ENCODE data around the gene RANBP1. TPM values are rescaled to one million over a fixed set of nuclear protein-coding genes. Genes with fewer than 3 reads are reported as not detected.
A peak's percentile ranks its signal among the peaks of the same experiment; 100 is the strongest.

The RANBP1 gene
- total and polyA plus RNA-seq, 9 of the 15 experiments (the other 6 are each of a cell fraction or from before 2014, with no cell fraction given) = 162 to 2,891 (median 1,289) TPM

DNA sequence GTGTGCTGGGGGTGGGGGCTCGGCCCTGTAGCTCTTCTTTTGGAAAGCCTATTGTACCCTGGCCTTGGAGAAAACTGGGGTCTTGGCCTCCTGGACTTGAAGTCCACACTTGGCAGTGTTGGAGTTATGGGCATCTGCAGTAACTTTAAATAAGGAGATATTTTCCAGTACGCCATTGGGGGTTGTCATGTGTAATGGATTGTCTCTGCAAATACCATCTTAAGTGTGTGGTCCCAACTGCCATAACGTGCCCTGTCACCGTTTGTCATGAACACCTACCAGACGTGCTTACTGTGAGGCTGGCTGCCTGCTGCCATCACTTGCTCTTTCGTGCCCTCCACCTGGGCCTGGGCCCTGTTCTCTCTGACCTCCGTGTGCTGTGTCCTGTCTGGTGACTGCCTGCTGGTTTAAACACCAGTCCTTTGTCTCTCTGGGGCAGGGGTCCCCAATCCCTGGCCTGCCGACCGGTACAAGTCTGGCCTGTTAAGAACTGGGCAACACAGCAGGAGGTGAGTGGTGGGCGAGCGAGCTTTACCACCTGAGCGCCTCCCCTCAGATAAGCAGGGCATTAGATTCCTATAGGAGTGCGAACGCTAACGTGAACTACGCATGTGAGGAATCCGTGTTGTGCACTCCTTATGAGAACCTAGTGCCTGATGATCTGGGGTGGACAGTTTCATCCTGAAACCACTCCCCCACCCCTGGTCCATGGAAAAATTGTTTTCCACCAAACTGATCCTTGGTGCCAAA lies 12.1 kb downstream of the RANBP1 start (continued):
- TF ChIP-seq MXD1 (CRISPR knock-in tag; IDR thresholded peaks at IDR 0.05; ENCODE audit: borderline replicate concordance, poor library complexity, severe bottlenecking) (no peak), HMBOX1 (IDR thresholded peaks at IDR 0.05) (no peak), ZNF583 (CRISPR knock-in tag; IDR thresholded peaks at IDR 0.05) (0 out of 2 replicates have a peak, but pooled peaks have one; percentile 33), ELK3 (CRISPR knock-in tag; IDR thresholded peaks at IDR 0.05) (no peak), FOXJ3 (CRISPR knock-in tag; IDR thresholded peaks at IDR 0.05) (no peak), MAZ (CRISPR knock-in tag; conservative IDR thresholded peaks at IDR 0.05 in 1 of 2, IDR thresholded peaks at IDR 0.05 in 1 of 2) (no peak; a peak in 1 of 4 replicates), E2F3 (CRISPR knock-in tag; IDR thresholded peaks at IDR 0.05) (peak; percentile 29; the same call in 1 of the 2 replicates), PHF21A (IDR thresholded peaks at IDR 0.05; ENCODE audit: borderline replicate concordance, low read depth) (no peak), RAD21 (CRISPR knock-in tag; conservative IDR thresholded peaks at IDR 0.05 in 1 of 2, IDR thresholded peaks at IDR 0.05 in 1 of 2) (no peak; a peak in 1 of 4 replicates), RBM34 (IDR thresholded peaks at IDR 0.05; ENCODE audit: borderline replicate concordance, insufficient read depth, low read length) (no peak)
- TF ChIP-seq, protein P1, sequence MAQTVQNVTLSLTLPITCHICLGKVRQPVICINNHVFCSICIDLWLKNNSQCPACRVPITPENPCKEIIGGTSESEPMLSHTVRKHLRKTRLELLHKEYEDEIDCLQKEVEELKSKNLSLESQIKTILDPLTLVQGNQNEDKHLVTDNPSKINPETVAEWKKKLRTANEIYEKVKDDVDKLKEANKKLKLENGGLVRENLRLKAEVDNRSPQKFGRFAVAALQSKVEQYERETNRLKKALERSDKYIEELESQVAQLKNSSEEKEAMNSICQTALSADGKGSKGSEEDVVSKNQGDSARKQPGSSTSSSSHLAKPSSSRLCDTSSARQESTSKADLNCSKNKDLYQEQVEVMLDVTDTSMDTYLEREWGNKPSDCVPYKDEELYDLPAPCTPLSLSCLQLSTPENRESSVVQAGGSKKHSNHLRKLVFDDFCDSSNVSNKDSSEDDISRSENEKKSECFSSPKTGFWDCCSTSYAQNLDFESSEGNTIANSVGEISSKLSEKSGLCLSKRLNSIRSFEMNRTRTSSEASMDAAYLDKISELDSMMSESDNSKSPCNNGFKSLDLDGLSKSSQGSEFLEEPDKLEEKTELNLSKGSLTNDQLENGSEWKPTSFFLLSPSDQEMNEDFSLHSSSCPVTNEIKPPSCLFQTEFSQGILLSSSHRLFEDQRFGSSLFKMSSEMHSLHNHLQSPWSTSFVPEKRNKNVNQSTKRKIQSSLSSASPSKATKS (CRISPR knock-in tag; IDR thresholded peaks at IDR 0.05) = peak; percentile 73; the same call in 1 of the 2 replicates
- TF ChIP-seq, protein P2, sequence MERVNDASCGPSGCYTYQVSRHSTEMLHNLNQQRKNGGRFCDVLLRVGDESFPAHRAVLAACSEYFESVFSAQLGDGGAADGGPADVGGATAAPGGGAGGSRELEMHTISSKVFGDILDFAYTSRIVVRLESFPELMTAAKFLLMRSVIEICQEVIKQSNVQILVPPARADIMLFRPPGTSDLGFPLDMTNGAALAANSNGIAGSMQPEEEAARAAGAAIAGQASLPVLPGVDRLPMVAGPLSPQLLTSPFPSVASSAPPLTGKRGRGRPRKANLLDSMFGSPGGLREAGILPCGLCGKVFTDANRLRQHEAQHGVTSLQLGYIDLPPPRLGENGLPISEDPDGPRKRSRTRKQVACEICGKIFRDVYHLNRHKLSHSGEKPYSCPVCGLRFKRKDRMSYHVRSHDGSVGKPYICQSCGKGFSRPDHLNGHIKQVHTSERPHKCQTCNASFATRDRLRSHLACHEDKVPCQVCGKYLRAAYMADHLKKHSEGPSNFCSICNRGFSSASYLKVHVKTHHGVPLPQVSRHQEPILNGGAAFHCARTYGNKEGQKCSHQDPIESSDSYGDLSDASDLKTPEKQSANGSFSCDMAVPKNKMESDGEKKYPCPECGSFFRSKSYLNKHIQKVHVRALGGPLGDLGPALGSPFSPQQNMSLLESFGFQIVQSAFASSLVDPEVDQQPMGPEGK (CRISPR knock-in tag; IDR thresholded peaks at IDR 0.05; ENCODE audit: borderline replicate concordance) = 0 out of 2 replicates have a peak, but pooled peaks have one; percentile 12

Measured in K562 (cell line).